Left lung (tissue), 10 donors: Measurements from ENCODE around the gene CENPV. TPM values are rescaled to one million over a fixed set of nuclear protein-coding genes. Genes with fewer than 3 reads are reported as not detected.

Experiments
- ATAC-seq: fragments of 200-7000 bp; cut with Tn5 transposase; one replicate; pipeline ENCODE4 v1.9.1; 2020; ENCODE audit warnings: moderate library complexity
- DNase-seq, 4 donors: peaks; one replicate each; pipeline ENCODE4 v3.0.0-alpha.2; 2013 to 2020
- H3K27ac ChIP-seq, 2 donors: fragments of 200-600 bp; sonication (generic) in 1 of 2; one replicate each; pipeline versions ENCODE4 v1.5.0 to v1.8.0; 2020 to 2021
- H3K27me3 ChIP-seq, 2 donors: fragments of 200-600 bp; sonication (generic) in 1 of 2; one replicate each; pipeline versions ENCODE4 v1.5.0 to v1.8.0; 2020 to 2021
- H3K36me3 ChIP-seq, 2 donors: fragments of 200-600 bp; sonication (generic) in 1 of 2; one replicate each; pipeline versions ENCODE4 v1.5.0 to v1.8.0; 2020 to 2021
- H3K4me1 ChIP-seq, 2 donors: fragments of 200-600 bp; one replicate each; pipeline ENCODE4 v1.8.0; 2021
- H3K4me3 ChIP-seq, 2 donors: fragments of 200-600 bp; sonication (generic) in 1 of 2; one replicate each; pipeline versions ENCODE4 v1.5.0 to v1.8.0; 2020 to 2021; ENCODE audit warnings: mild to moderate bottlenecking in 1 of 2
- H3K9me3 ChIP-seq, 2 donors: fragments of 200-600 bp; sonication (generic) in 1 of 2; one replicate each; pipeline versions ENCODE4 v1.5.0 to v1.8.0; 2020 to 2021
- CTCF ChIP-seq, 2 donors: fragments of 200-600 bp; sonication (generic) in 1 of 2; IDR thresholded peaks; one replicate each; pipeline versions ENCODE4 v1.5.0 to v1.8.0; 2021; ENCODE audit warnings: antibody characterized with exemption in 2 of 2
- intact Hi-C, 2 donors: fragments of 100-400 bp; cut with DNase I; formaldehyde crosslinking; loops; one replicate each; pipeline versions ENCODE4 v1.11.2 to v1.14.2; 2022
- polyA plus RNA-seq, 6 donors: library from polyadenylated mRNA; unstranded; fragments of 120-200 nt; gene quantifications; one replicate each; pipeline ENCODE4 v1.2.1, GENCODE V29; 2013; ENCODE audit not compliant: insufficient read length in 6 of 6
- total RNA-seq, 2 donors: library from RNA; stranded (reverse); fragmentation: NEBNext Ultra II Directional; extraction: Animal tissue kit (Norgen Biotek cat#: 25700); gene quantifications; one replicate each; pipeline ENCODE4 v1.2.1, GENCODE V29; 2021
- donor health status: DM: no; HTN: yes; CAD: no.
- donor health status: DM: no; HTN: no; CAD: no.

CENPV gene
- total and polyA plus RNA-seq, 8 donors, result 11.5 to 92.6 (median 76.4) TPM

GRCh38 chr17:16358394-16358793 is 5.1 kb upstream of the CENPV start:
- Histone ChIP-seq H3K4me1 (peaks cover 0 to 5% of the 10 kb centered on the region in 2 donors), H3K9me3 (no peaks in the 10 kb centered on the region), H3K36me3 (no peaks in the 10 kb centered on the region), H3K27me3 (peaks cover 0 to 14% of the 10 kb centered on the region in 2 donors), H3K4me3 (no peak overlapping the region), H3K27ac (no peak overlapping the region)
- ATAC-seq, result no peak
- no peak for DNase-seq
- intact Hi-C loops, result no loop called here
- TF ChIP-seq CTCF (IDR thresholded peaks at IDR 0.05), result no peak

GRCh38 chr17:16354585-16354984 is 1.3 kb upstream of the CENPV start:
- intact Hi-C loops, result no loop called here
- DNase-seq (no peak), ATAC-seq (no peak)

GRCh38 chr17:16352667-16353316 is 477 bp downstream of the CENPV start:
- Histone ChIP-seq H3K9me3 (no peaks in the 10 kb centered on the region), H3K27me3 (peaks cover 0 to 33% of the 10 kb centered on the region in 2 donors), H3K4me1 (peaks cover 0 to 16% of the 10 kb centered on the region in 2 donors), H3K36me3 (peaks cover 0 to 10% of the 10 kb centered on the region in 2 donors), H3K27ac (no peak overlapping the region), H3K4me3 (peak overlapping the region; percentile 41 to 64)
- intact Hi-C loops, result no loop called here
- TF ChIP-seq CTCF (IDR thresholded peaks at IDR 0.05), result no peak
- peak; percentile 72 for ATAC-seq
- DNase-seq, result peak; percentile 39 to 87 (median 56)

More at GRCh38 chr17:16354585-16354984, 1.3 kb upstream of the CENPV start:
- H3K36me3 ChIP-seq, result no peaks in the 10 kb centered on the region
- peaks cover 0 to 33% of the 10 kb centered on the region in 2 donors for H3K27me3 ChIP-seq
- H3K27ac ChIP-seq, result no peak overlapping the region
- no peaks in the 10 kb centered on the region for H3K9me3 ChIP-seq
- H3K4me1 ChIP-seq, result peaks cover 0 to 16% of the 10 kb centered on the region in 2 donors
- TF ChIP-seq CTCF (IDR thresholded peaks at IDR 0.05), result no peak
- no peak overlapping the region for H3K4me3 ChIP-seq

- ATAC-seq, result peak; percentile 38
- no peak overlapping the region for H3K27ac ChIP-seq
- H3K9me3 ChIP-seq, result no peaks in the 10 kb centered on the region
- intact Hi-C loops, result no loop called here
- H3K4me3 ChIP-seq, result peak overlapping the region; percentile 41 to 64
- H3K4me1 ChIP-seq, result peaks cover 0 to 16% of the 10 kb centered on the region in 2 donors
- peaks cover 0 to 10% of the 10 kb centered on the region in 2 donors for H3K36me3 ChIP-seq
- peak in 1 of 4 donors; percentile 78 for DNase-seq
- peaks cover 0 to 33% of the 10 kb centered on the region in 2 donors for H3K27me3 ChIP-seq
- no peak for TF ChIP-seq CTCF (IDR thresholded peaks at IDR 0.05)
Measured at GRCh38 chr17:16352303-16352666, 984 bp downstream of the CENPV start.

- intact Hi-C loops, result no loop called here
- DNase-seq (no peak), ATAC-seq (no peak)
- peaks cover 0 to 16% of the 10 kb centered on the region in 2 donors for H3K4me1 ChIP-seq
- peaks cover 0 to 10% of the 10 kb centered on the region in 2 donors for H3K36me3 ChIP-seq
- H3K27me3 ChIP-seq, result peaks cover 0 to 33% of the 10 kb centered on the region in 2 donors
- peak overlapping the region; percentile 41 to 64 for H3K4me3 ChIP-seq
- H3K27ac ChIP-seq, result no peak overlapping the region
- TF ChIP-seq CTCF (IDR thresholded peaks at IDR 0.05), result no peak
- no peaks in the 10 kb centered on the region for H3K9me3 ChIP-seq
Measured at GRCh38 chr17:16351831-16352230, 1.4 kb downstream of the CENPV start.
